Measurements from ENCODE around the gene METRNL.

Gene METRNL

DNA sequence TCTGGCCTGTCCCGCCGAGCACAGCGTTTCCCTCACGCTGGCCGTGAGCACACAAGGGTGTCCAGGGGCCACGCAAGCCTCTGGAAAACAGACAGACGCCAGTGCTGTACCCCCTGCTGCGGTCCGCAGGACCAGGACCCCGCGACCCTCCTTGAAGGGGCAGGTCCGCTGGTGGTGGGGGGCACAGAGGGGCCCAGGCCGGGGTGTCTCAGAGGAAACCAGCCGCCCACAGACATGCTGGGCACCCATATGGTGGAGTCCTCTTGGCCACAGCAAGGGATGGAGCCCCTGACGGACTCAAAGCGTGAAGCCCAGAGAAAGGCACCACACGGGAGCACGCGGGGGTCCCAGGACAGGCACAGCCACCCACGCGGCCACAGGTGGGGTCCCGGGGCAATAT, 34.4 kb downstream of the METRNL start:
- ChIA-PET POLR2A (no interaction called here), CTCF (no interaction called here)
- TF ChIP-seq CTCF (IDR thresholded peaks at IDR 0.05; ENCODE audit: control extremely low read depth, extremely low read depth, low read depth, missing control alignments) = no peak
- no peak for DNase-seq (ENCODE audit: extremely low spot score)

- ChIA-PET CTCF (no interaction called here), POLR2A (no interaction called here)
- TF ChIP-seq CTCF (IDR thresholded peaks at IDR 0.05; ENCODE audit: control extremely low read depth, extremely low read depth, low read depth, missing control alignments) = no peak
- DNase-seq (ENCODE audit: extremely low spot score) = no peak
Measured at GRCh38 chr17:83114706-83115105, 35.3 kb downstream of the METRNL start.

DNA sequence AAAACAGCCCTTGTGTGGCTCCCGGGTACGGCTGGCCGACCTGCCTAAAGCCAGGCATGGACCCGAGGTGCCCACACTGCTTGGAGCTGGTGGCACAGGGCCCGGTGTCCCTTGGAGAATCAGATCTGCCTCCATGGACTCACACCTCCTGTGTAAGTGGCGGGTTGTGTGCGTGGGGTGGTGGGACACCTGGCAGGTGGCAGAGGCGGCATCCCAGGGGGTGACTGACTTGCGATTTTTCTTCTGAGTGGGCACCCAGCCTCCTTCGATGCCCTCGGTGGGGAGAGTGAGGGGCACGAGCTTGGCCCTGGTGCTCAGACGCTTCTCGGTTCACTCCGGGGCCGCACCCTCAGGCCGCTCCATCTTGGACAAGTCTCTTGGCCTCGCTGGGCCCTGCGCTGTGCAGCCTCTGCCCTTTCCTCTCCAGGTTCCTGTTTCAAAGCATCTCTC, 35.8 kb downstream of the METRNL start:
- POLR2A ChIA-PET = no interaction called here
- TF ChIP-seq CTCF (IDR thresholded peaks at IDR 0.05; ENCODE audit: control extremely low read depth, extremely low read depth, low read depth, missing control alignments) = no peak
- CTCF ChIA-PET = no interaction called here
- no peak for DNase-seq (ENCODE audit: extremely low spot score)

- POLR2A ChIA-PET = no interaction called here
- DNase-seq (ENCODE audit: extremely low spot score) = no peak
- CTCF ChIA-PET = no interaction called here
- TF ChIP-seq CTCF (IDR thresholded peaks at IDR 0.05; ENCODE audit: control extremely low read depth, extremely low read depth, low read depth, missing control alignments) = no peak
Measured at GRCh38 chr17:83115832-83116231, 36.4 kb downstream of the METRNL start.

DNA sequence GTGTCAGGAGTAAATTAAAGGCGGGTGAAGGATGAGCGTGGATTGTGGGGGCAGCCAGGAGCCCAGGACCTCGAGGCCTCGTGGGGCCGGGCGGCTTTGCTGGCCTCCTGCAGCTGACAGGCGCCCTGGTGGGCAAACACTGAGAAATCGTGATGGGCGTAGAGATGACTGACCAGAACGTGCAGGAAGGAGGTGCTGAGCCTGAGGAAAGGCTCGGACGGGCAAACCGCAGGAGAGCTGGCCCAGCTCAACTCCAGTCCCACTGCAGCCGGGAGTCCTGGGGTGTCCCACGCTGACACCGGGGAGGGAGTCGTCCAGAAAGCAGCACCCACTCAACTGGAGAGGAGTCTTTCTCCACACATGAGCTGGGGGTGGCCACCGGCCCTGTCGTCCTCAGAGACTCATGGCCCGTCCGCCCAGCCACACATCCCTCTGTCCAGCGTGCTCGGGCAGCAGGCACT, 36.9 kb downstream of the METRNL start:
- TF ChIP-seq CTCF (IDR thresholded peaks at IDR 0.05; ENCODE audit: control extremely low read depth, extremely low read depth, low read depth, missing control alignments) = no peak
- no peak for DNase-seq (ENCODE audit: extremely low spot score)
- ChIA-PET CTCF (no interaction called here), POLR2A (no interaction called here)

GRCh38 chr17:83116783-83117555, 37.6 kb downstream of the METRNL start:
- no peak for TF ChIP-seq CTCF (IDR thresholded peaks at IDR 0.05; ENCODE audit: control extremely low read depth, extremely low read depth, low read depth, missing control alignments)
- POLR2A ChIA-PET = no interaction called here
- DNase-seq (ENCODE audit: extremely low spot score) = no peak
- CTCF ChIA-PET = no interaction called here

All from GM10248 (cell line).